Endodermal cell (in vitro differentiated cells): ENCODE measurements around the gene SLC34A3. TPM values are rescaled to one million over a fixed set of nuclear protein-coding genes. Genes with fewer than 3 reads are reported as not detected.
A peak's percentile ranks its signal among the peaks of the same experiment; 100 is the strongest.

Experiments used
- DNase-seq: peaks from one replicate; pipeline ENCODE4 v3.0.0-alpha.2; 2017
- H3K27ac ChIP-seq: 2 replicates; pipeline ENCODE4 v1.5.1; 2013; ENCODE audit warnings: mild to moderate bottlenecking, low read depth, low read length, moderate library complexity
- H3K27me3 ChIP-seq: 2 replicates; pipeline ENCODE4 v1.6.1; 2013; ENCODE audit warnings: mild to moderate bottlenecking, low read length, moderate library complexity; ENCODE audit not compliant: insufficient read depth, control insufficient read depth, poor library complexity, severe bottlenecking
- H3K36me3 ChIP-seq: 2 replicates; pipeline ENCODE4 v1.7.0; 2013; ENCODE audit warnings: mild to moderate bottlenecking, low read length, moderate library complexity; ENCODE audit not compliant: control insufficient read depth, insufficient read depth
- H3K4me1 ChIP-seq: one replicate; pipeline ENCODE4 v1.7.0; 2013; ENCODE audit warnings: low read length; ENCODE audit not compliant: control insufficient read depth, insufficient read depth
- H3K4me3 ChIP-seq: 2 replicates; pipeline ENCODE4 v1.5.1; 2013; ENCODE audit warnings: mild to moderate bottlenecking, low read length, moderate library complexity
- H3K9ac ChIP-seq: 2 replicates; pipeline ENCODE4 v1.6.1; 2013; ENCODE audit warnings: mild to moderate bottlenecking, low read length, moderate library complexity; ENCODE audit not compliant: poor library complexity, severe bottlenecking; ENCODE audit errors: extremely low read depth
- H3K9me3 ChIP-seq: 2 replicates; pipeline ENCODE4 v1.6.1; 2013; ENCODE audit warnings: mild to moderate bottlenecking, low read length, moderate library complexity; ENCODE audit not compliant: control insufficient read depth
- H3K27ac Mint-ChIP-seq: 2 replicates; pipeline ENCODE4 v1.8.0; 2020; ENCODE audit warnings: mixed read lengths
- H3K27me3 Mint-ChIP-seq: 2 replicates; pipeline ENCODE4 v1.8.0; 2021; ENCODE audit warnings: mild to moderate bottlenecking, mixed read lengths; ENCODE audit not compliant: insufficient read depth
- H3K36me3 Mint-ChIP-seq: 2 replicates; pipeline ENCODE4 v1.8.0; 2020; ENCODE audit warnings: low read depth, mixed read lengths
- H3K4me1 Mint-ChIP-seq: 2 replicates; pipeline ENCODE4 v1.8.0; 2020; ENCODE audit warnings: mixed read lengths
- H3K4me3 Mint-ChIP-seq: 2 replicates; pipeline ENCODE4 v1.8.0; 2020; ENCODE audit warnings: mild to moderate bottlenecking, moderate library complexity, mixed read lengths
- H3K9me3 Mint-ChIP-seq: 2 replicates; pipeline ENCODE4 v1.8.0; 2020; ENCODE audit warnings: mild to moderate bottlenecking, mixed read lengths
- CTCF ChIP-seq: fragments of 200-600 bp; sonication (generic); conservative IDR thresholded peaks from 2 replicates; pipeline ENCODE4 v1.5.0; 2021; ENCODE audit warnings: antibody characterized with exemption, mild to moderate bottlenecking
- WGBS, 2 experiments: methylation state at CpG; one replicate each; pipeline versions ENCODE4 v1.1.5 to v1.1.7; 2013; ENCODE audit warnings: missing lambda C conversion rate in 2 of 2, mixed read lengths in 1 of 2; ENCODE audit not compliant: insufficient coverage in 1 of 2, insufficient read length in 1 of 2; 5-methylcytosine and 5-hydroxymethylcytosine counted together
- total RNA-seq, 2 donors: library from RNA; stranded (reverse); fragmentation: NEBNext Ultra II Directional in 1 of 2; extraction: Animal tissue kit (Norgen Biotek cat#: 25700) in 1 of 2; gene quantifications; 2 replicates in 1 of 2; 3 replicates in 1 of 2; pipeline ENCODE4 v1.2.1, GENCODE V29; 2021

SLC34A3 gene
- total RNA-seq, 2 donors from 2014 or later = 0.15 TPM; not detected in 1

- no peak for TF ChIP-seq CTCF
- H3K4me1 ChIP-seq = no peaks in the 10 kb centered on the region
- H3K4me1 Mint-ChIP-seq = no peaks in the 10 kb centered on the region
- WGBS, 2 experiments = 92 to 93% methylated on average over 20 to 24 of the region's 24 CpGs
- DNase-seq = peak; percentile 45
- H3K4me3 ChIP-seq = no peak overlapping the region
- peaks cover 42% of the 10 kb centered on the region for H3K36me3 ChIP-seq
- no peaks in the 10 kb centered on the region for H3K9me3 ChIP-seq
- H3K27me3 ChIP-seq = no peaks in the 10 kb centered on the region
- H3K27me3 Mint-ChIP-seq = no peaks in the 10 kb centered on the region
- H3K27ac Mint-ChIP-seq = no peak overlapping the region
- H3K36me3 Mint-ChIP-seq = peaks cover 32% of the 10 kb centered on the region
- H3K27ac ChIP-seq = no peak overlapping the region
- H3K9ac ChIP-seq = no peak overlapping the region
- H3K4me3 Mint-ChIP-seq = no peak overlapping the region
- H3K9me3 Mint-ChIP-seq = no peaks in the 10 kb centered on the region
Measured at GRCh38 chr9:137262909-137263285, 32.2 kb downstream of the SLC34A3 start.

- Mint-ChIP-seq H3K9me3 (no peaks in the 10 kb centered on the region), H3K4me1 (no peaks in the 10 kb centered on the region), H3K4me3 (no peak overlapping the region), H3K36me3 (peaks cover 31% of the 10 kb centered on the region), H3K27me3 (no peaks in the 10 kb centered on the region), H3K27ac (no peak overlapping the region)
- no peak for DNase-seq
- Histone ChIP-seq H3K27me3 (no peaks in the 10 kb centered on the region), H3K36me3 (peaks cover 41% of the 10 kb centered on the region), H3K4me3 (no peak overlapping the region), H3K9me3 (no peaks in the 10 kb centered on the region), H3K9ac (no peak overlapping the region), H3K4me1 (no peaks in the 10 kb centered on the region), H3K27ac (no peak overlapping the region)
- TF ChIP-seq CTCF = no peak
- WGBS, 2 experiments = 82 to 98% methylated on average over 7 to 10 of the region's 10 CpGs
Measured at GRCh38 chr9:137263506-137263905, 32.8 kb downstream of the SLC34A3 start.

- Mint-ChIP-seq H3K4me1 (no peaks in the 10 kb centered on the region), H3K4me3 (no peak overlapping the region), H3K36me3 (peaks cover 31% of the 10 kb centered on the region), H3K9me3 (no peaks in the 10 kb centered on the region), H3K27ac (no peak overlapping the region), H3K27me3 (no peaks in the 10 kb centered on the region)
- Histone ChIP-seq H3K4me3 (no peak overlapping the region), H3K27ac (no peak overlapping the region), H3K36me3 (peaks cover 41% of the 10 kb centered on the region), H3K9me3 (no peaks in the 10 kb centered on the region), H3K9ac (no peak overlapping the region), H3K4me1 (no peaks in the 10 kb centered on the region), H3K27me3 (no peaks in the 10 kb centered on the region)
- no peak for DNase-seq
- 93 to 95% methylated on average over 19 to 22 of the region's 22 CpGs for WGBS, 2 experiments
- TF ChIP-seq CTCF = no peak
Measured at GRCh38 chr9:137264067-137264466, 33.4 kb downstream of the SLC34A3 start.
